Stimulated activated naive CD4-positive, alpha-beta T cell (primary cell): ENCODE data around the gene FAM163B.

ENCODE experiments used
- DNase-seq, 6 experiments: peaks; one replicate each; lab custom pipeline; 2025; lab: John Stamatoyannopoulos, UW

Gene FAM163B

DNA sequence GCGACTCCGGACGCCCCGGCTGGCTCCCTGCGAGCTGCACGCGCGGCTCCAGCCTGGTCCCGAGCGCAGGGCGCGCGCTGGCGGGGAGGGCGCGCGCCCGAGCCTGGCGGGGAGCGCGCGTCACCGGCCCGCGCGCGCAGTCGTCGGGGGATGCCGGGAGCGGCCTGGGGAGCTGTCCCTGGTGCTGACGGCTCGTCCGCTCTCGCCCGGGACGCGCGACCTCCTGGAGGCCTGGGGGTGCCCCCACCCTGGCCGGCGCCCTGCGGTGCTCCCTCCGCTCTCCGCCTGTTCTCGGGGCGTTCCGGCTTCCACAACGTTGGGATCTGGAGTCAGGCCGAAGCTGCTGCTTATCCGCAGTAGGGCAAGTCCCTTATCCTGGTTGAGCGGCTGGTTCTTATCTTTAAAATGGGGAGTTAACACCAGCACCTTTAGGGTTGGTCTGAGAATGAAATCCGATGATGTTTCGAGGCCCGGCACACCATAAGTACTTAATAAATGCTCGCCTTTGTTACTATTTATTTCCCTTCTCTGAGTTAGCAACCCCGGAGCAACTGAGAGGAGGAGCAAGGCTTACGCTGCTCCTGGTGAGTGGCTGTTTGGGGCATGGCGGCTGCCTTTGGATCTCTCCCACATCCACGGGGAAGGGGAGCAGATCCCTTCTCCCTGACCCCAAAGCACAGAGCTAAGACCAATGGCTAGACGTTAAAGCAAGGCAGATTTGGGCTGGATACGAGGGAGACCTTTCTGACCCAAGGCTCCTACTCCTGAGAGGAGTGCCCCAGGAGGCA lies at the start of gene FAM163B:
TSS of gene FAM163B (minus strand) at position 79 of the 788 bp plus-strand sequence. CDS start 29,166 bp downstream, outside the sequence.
- peak; percentile 14 to 72 (median 33) for DNase-seq

DNA sequence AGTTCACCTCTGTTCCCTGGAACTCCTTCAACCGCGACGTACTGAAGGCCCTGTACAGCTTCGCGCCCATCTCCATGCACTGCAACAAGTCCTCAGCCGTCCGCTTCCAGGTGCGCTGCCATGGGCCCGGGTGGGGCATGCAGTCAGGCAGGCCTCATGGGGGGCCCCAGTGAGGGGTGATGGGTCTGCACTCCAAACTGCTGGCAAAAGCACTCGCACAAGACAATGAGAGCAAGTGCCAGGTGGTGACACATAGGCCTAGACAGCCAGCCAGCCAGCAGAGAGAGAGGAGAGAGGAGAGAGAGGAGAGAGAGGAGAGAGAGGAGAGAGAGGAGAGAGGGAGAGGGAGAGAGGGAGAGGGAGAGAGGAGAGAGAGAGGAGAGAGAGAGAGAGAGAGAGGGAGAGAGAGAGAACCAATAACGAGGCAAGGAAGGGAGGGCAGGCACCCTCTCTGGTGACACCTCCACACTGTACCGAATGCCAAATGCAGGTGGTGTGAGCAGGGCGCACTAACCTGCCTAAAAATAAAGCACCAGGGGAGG lies 48.0 kb upstream of the FAM163B start:
- DNase-seq, result peak in 2 of 6 experiments; percentile 32 to 37

DNA sequence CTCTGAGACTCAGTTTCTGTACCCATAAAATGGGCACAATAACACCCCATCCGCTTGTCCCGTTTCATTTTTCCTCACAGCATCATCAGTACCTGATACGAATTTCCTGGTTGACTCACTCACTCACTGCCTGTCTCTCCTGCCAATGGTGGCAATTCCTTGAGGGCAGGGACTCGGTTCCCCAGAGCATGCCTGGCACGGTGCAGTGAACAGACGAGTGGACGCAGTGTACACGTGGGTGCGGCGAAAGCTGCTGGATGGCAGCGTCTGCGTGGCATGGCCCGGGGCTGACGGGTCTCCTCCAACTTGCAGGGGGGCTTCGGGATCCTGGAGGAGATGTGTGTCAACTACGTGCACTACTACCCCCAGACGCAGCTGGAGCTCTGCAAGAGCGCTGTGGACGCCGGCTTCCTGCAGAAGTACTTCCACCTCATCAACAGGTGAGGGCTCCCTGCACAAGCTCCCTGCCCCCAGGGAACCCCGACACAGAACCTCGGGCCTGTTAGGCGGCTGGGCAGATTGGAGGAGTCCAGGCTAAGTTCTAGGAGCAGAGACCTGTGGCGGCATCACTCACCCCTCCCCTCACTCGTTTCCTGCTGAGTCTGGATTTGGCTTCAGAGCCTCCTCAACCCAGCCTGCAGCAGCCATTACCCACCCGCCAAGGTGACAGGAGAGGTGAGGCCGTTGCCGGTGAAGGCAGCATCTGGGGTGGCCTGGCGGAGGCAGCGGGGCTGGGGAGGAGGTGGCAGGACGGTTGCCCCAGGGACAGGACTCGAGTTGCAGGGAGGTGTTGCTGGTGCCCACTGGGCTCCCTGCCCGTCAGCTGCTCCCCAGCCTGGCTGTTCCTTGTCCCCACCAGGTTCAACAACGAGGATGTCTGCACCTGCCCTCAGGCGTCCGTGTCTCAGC lies 47.3 kb upstream of the FAM163B start:
- peak; percentile 41 to 85 (median 57) for DNase-seq

DNA sequence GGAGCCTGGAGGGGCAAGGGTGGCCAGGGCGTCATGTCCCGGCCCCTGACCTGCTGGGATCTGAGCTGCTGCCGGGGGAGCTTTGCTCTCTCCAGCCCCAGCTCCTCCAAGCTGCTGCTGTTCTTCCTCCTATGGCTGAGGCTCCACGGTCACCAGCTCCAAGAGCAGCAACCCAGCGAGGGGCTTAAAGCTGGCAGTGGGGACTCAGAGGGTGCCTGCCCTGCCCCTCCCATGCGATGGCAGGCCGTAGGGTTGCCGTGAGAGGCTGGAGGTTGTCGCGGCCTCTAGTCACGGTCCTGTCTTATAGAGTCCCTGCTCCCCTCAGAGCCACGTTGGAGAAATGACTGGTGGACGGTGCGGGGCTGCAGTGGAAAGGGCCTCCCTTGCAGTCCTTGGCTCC lies 46.5 kb upstream of the FAM163B start:
- no peak for DNase-seq

DNA sequence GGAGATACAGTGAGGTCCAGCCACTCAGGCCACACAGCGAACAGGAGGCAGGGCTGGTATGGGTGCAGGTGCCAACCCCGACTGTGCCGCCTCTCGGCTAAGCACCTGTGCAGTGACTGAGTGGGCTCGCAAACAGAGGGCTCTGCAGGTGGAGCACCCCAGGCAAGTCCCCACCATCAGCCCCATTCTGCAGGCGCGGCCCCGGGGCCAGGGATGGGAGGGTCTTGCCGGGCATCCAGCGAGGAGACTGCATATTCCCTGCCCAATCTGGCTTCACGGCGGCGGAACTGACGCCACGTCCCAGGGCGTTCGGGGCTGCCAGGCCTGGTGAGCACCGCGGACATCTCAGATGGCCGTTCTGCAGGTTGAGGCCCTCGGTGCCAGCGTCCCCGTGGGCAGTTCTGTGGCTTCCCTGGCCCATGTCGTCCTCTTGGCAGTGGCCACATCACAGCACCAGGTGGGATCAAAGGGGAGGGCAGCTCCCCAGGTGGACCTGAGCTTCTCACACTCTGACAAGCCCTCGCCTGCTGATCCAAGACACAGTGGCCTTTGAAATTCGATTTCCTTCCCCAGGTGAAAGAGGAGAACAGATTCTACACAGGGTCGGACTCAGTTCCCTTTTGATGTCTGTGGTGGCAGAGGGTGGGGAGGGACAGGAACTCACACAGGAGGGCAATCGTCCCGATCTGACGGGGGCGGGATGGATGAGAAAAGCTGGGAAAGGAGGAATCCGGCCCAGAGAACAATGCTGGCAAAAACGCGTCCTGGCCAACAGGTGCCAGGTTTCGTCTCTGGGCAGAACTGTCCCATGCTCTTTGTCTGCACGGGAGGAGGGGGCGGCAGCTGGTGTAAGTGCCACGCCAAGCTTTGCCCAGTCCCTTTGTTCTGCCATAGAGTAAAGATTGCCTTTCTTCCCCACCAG lies 45.8 kb upstream of the FAM163B start:
- no peak for DNase-seq

DNA sequence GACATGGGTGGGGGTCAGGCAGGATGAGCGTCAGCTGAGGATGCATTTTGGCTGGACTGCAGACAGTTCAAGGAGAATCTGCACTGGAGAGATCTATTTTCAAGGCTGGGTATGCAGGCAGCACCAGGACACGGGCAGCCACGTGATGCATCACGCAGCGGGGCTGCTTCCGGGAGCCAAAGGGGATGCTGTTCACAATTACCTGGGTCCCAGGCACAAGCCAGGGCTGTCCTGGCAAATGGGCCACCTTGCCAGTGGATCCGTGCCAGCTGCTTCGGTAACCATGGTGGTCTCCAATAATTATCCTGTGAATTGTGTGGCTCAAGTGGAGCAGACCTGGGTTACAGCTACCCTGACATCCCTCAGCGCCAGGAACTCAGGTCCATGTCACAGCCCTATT lies 44.4 kb upstream of the FAM163B start:
- no peak for DNase-seq

DNA sequence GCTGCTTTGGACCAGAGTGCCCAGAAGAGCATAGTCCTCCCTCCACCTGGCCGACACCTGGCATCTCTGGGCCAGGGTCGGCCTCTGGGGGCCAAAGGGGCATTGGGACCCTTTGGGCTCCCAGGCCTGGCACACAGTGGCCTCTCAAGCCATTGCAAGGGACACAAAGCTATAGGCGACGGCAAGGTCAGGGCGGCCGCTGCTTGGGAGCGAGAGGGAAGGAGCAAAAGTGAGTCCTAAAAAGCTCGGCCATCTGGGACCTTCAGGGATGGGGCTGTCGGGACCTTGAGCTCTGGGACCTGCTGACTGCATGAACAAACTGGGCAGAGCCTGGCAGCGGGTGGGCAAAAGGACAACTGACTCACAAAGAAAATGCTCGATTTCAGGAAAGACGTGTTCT lies 40.8 kb upstream of the FAM163B start:
- DNase-seq, result no peak

DNA sequence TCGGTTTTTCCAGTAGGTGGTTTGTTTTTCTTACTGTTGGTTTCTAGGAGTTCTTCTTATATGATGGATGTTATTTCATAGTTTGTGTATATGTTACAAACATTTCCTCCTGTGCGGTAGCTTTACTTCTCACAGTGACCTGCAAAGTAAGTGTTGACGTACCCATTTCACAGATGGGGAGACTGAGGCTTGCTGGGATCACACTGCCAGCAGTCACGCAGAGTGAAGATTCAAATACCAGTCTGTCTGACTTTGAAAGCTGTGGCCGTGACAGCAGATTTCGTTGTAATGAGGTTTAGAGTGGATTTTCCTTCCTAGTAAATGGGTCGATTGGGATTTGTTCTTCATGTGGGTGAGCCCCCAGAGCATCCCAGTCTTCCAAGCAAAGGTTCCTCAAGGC lies 40.0 kb upstream of the FAM163B start:
- DNase-seq, result no peak

DNA sequence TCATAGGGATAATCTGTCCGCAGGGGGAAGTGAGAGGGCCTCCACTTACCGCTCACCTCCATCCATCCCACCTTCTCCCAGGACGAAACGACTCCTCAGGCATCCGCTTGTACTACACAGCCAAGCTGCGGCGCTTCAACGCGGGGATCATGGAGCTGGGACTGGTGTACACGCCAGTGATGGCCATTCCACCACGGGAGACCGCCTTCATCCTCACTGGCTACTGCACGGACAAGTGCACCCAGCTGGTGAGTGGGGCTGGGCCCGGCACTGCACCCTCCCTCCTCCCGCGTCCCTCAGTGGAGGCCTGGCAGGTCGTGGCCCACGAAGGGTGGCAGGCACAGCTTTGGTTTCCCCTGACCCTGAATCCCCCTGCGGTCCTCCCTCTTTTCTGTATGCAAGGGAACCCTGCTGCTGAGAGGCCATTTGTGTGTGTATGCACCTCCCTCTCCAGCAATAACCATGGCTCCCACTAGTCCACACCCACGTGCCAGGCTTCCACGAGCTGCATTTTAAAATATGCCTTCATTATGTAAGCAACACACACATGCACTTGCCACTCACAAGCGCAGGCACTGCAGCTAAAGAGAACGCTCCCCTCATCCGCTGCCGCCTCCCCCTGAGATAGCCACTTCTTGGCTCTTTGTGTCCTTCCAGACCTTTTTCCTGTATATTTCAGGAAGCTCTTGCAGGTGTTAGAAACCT lies 38.7 kb upstream of the FAM163B start:
- DNase-seq, result no peak

DNA sequence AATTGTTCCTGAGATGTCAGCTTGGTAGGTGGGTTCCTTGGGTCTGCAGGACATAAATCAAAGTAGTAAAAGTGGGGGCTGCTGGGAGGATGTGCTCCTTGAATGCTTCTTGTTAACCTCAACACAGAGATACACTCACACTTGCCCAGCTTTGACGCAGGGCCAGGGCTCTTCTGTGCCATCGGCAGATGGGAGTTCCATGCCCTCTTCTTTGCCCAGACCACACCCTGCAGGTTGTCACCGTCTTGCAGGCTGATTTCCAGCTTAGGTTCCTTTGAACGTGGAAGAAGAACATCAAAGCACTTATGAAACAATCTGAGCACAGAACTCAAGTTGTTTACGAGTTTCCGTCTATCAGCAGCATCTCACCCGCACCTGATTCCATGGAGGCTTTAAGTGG lies 38.0 kb upstream of the FAM163B start:
- peak in 1 of 6 experiments; percentile 40 for DNase-seq

DNA sequence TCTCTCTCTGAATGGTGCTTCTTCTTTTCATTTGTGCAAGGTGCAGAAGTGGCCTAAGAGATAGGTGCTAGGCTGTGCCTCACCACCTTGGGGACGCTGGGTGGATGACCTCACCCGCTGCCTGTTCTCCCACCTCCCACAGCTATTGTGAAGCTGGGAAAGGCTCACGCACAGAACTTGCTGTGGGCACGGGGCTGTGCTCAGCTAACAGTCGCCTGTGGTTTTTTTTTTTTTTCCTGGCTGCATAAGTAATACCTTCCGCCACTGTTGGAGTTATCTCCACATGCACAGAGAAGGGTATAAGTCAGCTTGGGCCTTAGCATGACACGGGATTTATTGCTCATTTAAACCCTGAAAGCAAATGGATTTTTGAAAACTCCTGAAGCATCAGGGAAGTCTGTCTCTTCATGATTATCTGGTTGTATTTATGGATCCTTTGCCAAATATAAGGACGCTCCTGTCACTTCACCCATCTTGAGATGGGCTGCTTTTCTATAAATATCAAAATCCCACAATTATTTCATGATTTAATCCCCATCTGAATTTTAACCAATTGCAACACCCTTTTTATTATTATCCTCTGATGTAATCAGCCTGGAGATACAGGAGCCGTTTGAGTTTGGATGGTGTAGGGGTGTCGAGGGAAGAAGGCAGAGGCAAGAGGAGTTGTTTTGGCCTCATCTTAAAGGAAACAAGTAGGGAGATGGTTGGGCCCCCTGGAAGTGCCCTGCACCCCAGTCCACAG lies 36.0 kb upstream of the FAM163B start:
- no peak for DNase-seq

DNA sequence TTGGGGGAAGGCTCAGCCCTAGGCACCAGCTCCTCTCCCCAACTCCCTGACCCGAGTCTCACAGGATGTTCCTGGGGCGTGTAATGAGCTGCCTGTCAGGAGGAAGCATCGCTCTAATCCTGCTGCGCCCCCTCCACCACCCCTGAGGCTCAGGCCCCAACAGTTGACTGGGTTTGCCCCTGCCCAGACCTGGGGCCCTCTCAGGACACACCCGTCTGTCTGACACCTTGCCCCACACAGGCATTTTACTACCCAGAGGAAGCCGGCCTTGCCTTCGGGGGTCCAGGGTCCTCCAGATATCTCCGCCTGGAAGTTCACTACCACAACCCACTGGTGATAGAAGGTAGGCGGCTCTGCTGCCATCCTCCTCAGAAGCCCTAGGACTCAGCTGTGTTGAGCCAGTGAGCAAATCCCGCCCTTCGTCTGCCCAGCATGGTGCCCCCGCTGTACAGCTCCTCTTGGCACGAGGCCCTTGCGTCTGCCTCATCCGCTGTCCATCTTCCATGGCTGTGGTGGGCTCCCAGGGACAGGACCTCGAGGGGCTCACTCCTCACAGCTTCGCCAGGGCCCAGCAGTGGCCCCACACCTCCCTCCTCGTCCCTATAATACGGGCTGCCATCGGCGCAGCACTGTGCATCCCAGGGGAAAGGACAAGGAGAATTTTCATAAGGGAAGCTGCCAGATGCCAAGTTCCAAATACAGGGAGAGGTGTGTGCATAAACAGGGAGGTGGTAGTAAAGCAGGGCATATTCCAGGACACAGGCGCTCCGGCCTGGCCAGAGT lies 35.0 kb upstream of the FAM163B start:
- DNase-seq, result no peak

DNA sequence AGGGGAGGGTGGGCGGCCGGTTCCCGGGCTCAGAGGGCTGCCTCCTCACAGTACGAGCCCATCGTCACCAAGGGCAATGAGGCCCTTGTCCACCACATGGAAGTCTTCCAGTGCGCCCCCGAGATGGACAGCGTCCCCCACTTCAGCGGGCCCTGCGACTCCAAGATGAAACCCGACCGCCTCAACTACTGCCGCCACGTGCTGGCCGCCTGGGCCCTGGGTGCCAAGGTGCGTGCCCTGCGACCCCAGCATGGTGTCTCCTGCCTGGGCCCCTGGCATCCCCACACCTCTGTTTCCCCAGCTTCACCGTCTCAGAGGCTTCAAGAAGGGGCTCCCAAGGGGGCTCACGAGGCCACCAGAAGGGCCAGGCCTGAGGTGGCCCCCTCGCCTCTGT lies 34.2 kb upstream of the FAM163B start:
- no peak for DNase-seq

DNA sequence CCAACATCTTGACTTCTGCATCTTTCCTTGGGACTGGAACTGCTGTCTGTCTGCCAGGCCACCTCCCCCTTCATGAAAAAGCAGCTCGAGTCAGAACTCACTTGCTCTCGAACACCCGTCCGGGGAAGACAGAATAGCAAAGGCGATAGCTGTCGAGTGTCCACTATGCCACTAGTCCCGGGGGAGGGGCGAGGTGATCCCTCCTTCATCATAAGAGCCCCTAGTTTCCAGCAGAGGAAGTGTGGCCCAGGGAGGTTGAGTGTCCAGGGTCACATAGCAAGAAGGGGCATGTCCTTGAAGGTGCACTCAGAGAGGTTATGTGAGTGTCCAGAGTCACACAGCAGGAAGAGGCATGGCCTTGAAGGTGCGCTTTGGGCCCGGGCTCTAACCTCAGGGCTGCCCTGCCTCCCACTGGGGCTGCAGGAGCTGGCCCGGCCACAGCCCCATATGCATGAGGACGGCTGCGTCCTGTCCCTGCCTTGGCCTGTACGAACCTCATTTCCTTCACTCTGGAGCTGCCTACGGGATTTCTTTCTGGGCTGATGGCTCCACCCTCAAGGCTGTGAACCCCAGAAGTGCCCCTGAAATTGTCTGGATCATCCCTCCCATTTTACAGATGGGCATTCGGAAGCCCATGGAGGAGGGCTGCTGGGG lies 33.6 kb upstream of the FAM163B start:
- no peak for DNase-seq

DNA sequence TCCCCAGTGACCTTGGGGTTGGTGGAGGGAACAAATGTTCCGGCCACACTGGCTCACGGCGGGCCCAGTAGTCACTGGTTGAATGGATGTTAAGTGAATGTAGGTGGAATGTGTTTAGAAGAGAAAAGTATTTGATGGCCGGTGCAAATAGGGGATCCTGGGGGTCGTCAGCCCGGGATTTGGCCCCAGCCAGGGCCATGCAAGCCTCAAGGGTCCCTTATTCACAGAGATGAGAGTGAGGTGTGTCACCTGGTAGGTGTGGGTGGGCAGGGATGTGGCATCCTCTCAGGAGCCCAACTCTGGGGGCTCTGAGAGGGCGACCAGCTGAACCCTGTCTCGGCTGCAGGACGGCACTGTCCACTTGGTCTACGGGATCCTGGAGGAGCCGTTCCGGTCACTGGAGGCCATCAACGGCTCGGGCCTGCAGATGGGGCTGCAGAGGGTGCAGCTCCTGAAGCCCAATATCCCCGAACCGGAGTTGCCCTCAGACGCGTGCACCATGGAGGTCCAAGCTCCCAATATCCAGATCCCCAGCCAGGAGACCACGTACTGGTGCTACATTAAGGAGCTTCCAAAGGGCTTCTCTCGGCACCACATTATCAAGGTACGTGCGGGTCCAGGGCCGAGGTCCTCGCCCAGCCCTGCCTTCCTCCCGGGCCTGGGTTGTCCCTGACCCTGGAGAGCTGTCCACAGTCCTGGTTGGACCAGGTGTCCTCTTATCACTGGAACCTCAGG lies 32.8 kb upstream of the FAM163B start:
- DNase-seq, result no peak

DNA sequence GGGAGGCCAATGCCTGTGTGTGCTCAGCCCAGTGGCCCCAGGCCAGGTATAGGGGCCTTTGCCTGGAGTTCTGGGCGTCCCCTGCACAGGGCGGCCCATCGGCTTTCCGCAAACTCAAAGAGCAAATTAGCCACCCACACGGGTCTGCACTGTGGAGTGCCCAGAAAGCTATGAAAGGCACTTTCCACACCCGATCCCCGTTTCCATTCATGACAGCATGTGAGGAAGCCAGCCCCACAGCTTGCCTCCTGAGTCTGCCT lies 32.1 kb upstream of the FAM163B start:
- DNase-seq, result no peak

DNA sequence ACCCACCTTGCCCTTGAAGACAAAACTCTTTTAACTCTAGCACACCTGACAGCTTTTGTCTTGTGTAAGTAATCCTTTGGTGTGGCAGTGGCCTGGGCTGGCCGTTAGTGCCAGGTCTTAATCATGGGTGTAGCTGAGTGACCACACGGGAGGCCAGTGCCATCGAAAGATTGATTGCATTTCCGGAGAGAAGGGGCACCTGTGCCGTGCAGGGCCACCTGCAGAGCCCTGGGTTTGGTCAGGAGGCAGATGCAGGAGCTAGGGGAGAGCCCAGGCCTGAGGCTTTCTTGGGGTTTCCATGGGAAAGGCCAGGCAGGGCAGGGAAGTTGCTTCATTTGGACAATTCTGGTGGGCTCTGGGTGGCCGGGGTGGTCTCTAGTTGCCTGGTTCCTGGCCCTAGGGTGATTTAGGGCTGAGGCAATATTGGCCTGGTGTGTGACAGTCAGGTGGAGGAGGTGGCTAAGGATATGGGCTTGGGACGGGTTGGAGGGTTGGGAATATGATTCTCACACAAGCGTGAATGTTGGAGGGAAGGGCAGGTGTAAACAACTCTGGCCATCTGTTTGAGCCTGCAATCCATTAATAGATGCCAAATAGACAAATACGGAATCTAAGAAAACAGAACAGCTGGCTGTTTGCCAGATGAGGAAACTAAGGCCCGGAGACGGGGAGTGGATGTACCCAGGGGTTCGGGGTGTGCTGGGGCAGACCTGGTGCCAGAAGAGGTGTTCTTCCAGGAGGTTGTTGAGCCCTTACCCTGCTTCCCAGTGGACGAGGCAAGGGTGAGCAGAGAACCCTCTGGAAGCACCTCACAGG lies 31.6 kb upstream of the FAM163B start:
- no peak for DNase-seq

DNA sequence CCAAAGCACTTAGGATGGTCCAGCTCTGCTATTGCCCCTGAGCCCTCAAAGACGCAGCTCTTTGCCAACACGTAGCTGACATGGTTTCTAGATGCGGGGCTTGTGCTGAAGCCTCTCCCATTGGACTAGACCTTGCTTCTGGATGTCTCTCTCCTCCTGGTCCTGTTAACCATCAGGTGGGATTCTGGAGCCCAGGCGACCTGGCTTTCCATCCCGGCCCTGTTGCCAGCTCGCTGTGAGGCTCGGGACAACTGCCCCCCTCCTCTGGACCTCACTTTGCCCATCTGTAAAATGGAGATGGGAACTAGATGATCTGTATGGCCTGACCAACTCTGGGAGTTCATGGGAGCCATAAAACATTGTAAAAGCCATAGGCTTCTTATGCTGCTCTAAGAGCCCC lies 31.0 kb upstream of the FAM163B start:
- DNase-seq, result no peak
